Caco-2 (cell line): Measurements from ENCODE around the gene GPC5. TPM values are rescaled to one million over a fixed set of nuclear protein-coding genes. Genes with fewer than 3 reads are reported as not detected.

Experiments
- BruUV-seq: library from RNA; stranded (reverse); fragments of 400-500 nt; replicated peaks from 2 replicates; lab custom pipeline; 2021; lab: Mats Ljungman, UMichigan
- CTCF ChIA-PET: fragments of 300-600 bp; sonication (Branson Sonifier 250); formaldehyde crosslinking; loops from one replicate; lab custom pipeline; 2022; ENCODE audit warnings: antibody characterized with exemption; lab: Charles Lee
- POLR2A ChIA-PET: fragments of 300-600 bp; sonication (Branson Sonifier 250); formaldehyde crosslinking; loops from one replicate; lab custom pipeline; 2022; ENCODE audit warnings: antibody characterized with exemption; lab: Charles Lee
- DNase-seq, 2 experiments: peaks; one replicate each; pipeline versions ENCODE4 v3.0.0 to v3.0.0-alpha.2; 2020 to 2022
- H3K27me3 ChIP-seq: replicated peaks from 2 replicates; pipeline ENCODE4 v1.6.0; 2011; ENCODE audit warnings: low read length; ENCODE audit not compliant: control insufficient read depth, insufficient read depth
- H3K36me3 ChIP-seq: 2 replicates; pipeline ENCODE4 v1.5.1; 2011; ENCODE audit warnings: low read length; ENCODE audit not compliant: control insufficient read depth, insufficient read depth
- H3K4me1 ChIP-seq: fragments of 250-450 bp; sonication (Bioruptor Pico); 2 replicates; pipeline ENCODE4 v1.5.1; 2020; ENCODE audit warnings: mild to moderate bottlenecking
- H3K4me3 ChIP-seq: 2 replicates; pipeline ENCODE4 v1.5.1; 2011; ENCODE audit warnings: low read depth, mild to moderate bottlenecking, control low read depth, low read length
- H3K9me3 ChIP-seq: fragments of 250-450 bp; sonication (Bioruptor Pico); 2 replicates; pipeline ENCODE4 v1.5.1; 2020; ENCODE audit warnings: mild to moderate bottlenecking, moderate library complexity
- H3K27ac Mint-ChIP-seq: one replicate; pipeline ENCODE4 v1.8.0; 2022; ENCODE audit warnings: mixed read lengths; ENCODE audit not compliant: unreplicated experiment
- H3K27me3 Mint-ChIP-seq: one replicate; pipeline ENCODE4 v1.8.0; 2022; ENCODE audit warnings: mixed read lengths; ENCODE audit not compliant: insufficient read depth, unreplicated experiment
- H3K36me3 Mint-ChIP-seq: one replicate; pipeline ENCODE4 v1.8.0; 2022; ENCODE audit warnings: mild to moderate bottlenecking, mixed read lengths; ENCODE audit not compliant: insufficient read depth, unreplicated experiment
- H3K4me1 Mint-ChIP-seq: one replicate; pipeline ENCODE4 v1.8.0; 2022; ENCODE audit warnings: low read depth, mixed read lengths; ENCODE audit not compliant: unreplicated experiment
- H3K4me3 Mint-ChIP-seq: one replicate; pipeline ENCODE4 v1.8.0; 2022; ENCODE audit warnings: mild to moderate bottlenecking, moderate library complexity, mixed read lengths; ENCODE audit not compliant: unreplicated experiment
- H3K9me3 Mint-ChIP-seq: one replicate; pipeline ENCODE4 v1.8.0; 2022; ENCODE audit warnings: mixed read lengths; ENCODE audit not compliant: unreplicated experiment
- intact Hi-C: fragments of 100-400 bp; cut with micrococcal nuclease; formaldehyde crosslinking; loops from one replicate; pipeline ENCODE4 v1.10.0; 2022; ENCODE audit not compliant: unreplicated experiment
- total RNA-seq: library from RNA; stranded (reverse); gene quantifications from 2 replicates; pipeline ENCODE4 v1.2.3, GENCODE V29; 2022
- TF ChIP-seq, protein P1 (sequence below), 2 experiments: fragments of 200-600 bp in 1 of 2; IDR thresholded peaks; 1 replicate in 1 of 2; 2 replicates in 1 of 2; pipeline versions ENCODE4 v1.5.1 to v1.8.0; 2011 to 2022; ENCODE audit warnings: antibody characterized with exemption in 1 of 2, control low read depth in 1 of 2, inconsistent platforms in 1 of 2, low read depth in 1 of 2, low read length in 1 of 2, mild to moderate bottlenecking in 1 of 2, moderate library complexity in 1 of 2; ENCODE audit not compliant: insufficient read depth in 1 of 2, severe bottlenecking in 1 of 2, unreplicated experiment in 1 of 2

The GPC5 gene
- total RNA-seq, 1 experiment from 2014 or later: 4.1 TPM

DNA sequence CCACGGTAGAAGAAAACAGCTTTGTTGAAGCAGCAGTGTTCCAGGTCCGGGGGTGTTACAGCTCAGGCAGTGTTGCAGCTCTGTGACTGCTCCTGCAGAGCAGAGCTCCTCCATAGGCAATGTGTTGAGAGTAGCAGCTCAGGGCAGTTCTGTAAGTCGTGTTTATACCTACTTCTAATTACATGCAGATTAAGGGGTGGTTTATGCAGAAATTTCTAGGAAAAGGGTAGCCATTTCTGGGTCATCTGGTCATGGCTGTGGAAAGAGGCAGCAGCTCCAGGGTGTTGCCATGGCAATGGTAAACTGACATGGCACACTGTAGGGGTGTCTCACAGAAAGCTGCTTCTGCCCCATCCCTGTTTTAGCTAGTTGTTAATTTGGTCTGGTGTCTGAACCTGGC lies 316.4 kb downstream of the GPC5 start:
- Mint-ChIP-seq H3K4me3 (no peak overlapping the region), H3K4me1 (no peaks in the 10 kb centered on the region), H3K36me3 (no peaks in the 10 kb centered on the region), H3K27me3 (no peaks in the 10 kb centered on the region), H3K27ac (no peak overlapping the region), H3K9me3 (no peaks in the 10 kb centered on the region)
- Histone ChIP-seq H3K4me1 (peaks cover 3% of the 10 kb centered on the region; the same call in 1 of the 2 replicates), H3K36me3 (no peaks in the 10 kb centered on the region), H3K27me3 (no peaks in the 10 kb centered on the region), H3K9me3 (no peaks in the 10 kb centered on the region), H3K4me3 (no peak overlapping the region)
- POLR2A ChIA-PET: no interaction called here
- DNase-seq: no peak
- BruUV-seq: no TSS peak
- CTCF ChIA-PET: no interaction called here
- TF ChIP-seq, protein P1, sequence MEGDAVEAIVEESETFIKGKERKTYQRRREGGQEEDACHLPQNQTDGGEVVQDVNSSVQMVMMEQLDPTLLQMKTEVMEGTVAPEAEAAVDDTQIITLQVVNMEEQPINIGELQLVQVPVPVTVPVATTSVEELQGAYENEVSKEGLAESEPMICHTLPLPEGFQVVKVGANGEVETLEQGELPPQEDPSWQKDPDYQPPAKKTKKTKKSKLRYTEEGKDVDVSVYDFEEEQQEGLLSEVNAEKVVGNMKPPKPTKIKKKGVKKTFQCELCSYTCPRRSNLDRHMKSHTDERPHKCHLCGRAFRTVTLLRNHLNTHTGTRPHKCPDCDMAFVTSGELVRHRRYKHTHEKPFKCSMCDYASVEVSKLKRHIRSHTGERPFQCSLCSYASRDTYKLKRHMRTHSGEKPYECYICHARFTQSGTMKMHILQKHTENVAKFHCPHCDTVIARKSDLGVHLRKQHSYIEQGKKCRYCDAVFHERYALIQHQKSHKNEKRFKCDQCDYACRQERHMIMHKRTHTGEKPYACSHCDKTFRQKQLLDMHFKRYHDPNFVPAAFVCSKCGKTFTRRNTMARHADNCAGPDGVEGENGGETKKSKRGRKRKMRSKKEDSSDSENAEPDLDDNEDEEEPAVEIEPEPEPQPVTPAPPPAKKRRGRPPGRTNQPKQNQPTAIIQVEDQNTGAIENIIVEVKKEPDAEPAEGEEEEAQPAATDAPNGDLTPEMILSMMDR (IDR thresholded peaks at IDR 0.05; ENCODE audit: insufficient read depth in 1 of 2, low read depth in 1 of 2, low read length in 1 of 2, severe bottlenecking in 1 of 2, unreplicated experiment in 1 of 2): no peak
- intact Hi-C loops: no loop called here

DNA sequence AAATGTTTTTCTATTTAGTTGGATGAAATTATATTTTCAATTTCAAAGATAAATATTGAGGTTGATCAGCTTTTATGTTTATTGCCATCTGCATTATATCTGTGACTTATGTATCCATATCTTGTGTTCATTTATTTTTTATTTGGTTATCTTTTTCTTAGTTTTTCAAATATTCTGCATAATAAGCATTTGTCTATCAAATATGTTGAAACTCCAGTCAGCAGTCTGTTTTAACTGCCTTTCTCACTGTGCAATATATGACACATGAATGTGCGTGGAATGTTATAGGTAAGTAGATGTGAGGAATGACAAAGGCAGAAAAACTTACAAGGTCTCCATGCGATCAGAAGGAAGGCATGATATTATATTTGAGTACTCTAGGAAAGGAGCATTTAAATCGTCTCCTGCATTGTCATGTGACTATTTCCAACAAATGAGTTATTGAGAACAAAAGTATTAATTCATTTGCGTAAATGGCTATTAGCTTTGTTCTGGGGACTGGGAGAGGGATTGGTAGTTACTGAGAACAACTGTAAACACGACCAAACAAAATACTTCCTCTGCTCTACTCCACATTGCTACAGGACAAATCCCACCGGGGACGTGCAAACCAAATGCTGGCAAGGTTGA lies 318.1 kb downstream of the GPC5 start:
- Mint-ChIP-seq H3K27me3 (no peaks in the 10 kb centered on the region), H3K9me3 (no peaks in the 10 kb centered on the region), H3K27ac (no peak overlapping the region), H3K4me3 (no peak overlapping the region), H3K4me1 (peaks cover 13% of the 10 kb centered on the region), H3K36me3 (no peaks in the 10 kb centered on the region)
- Histone ChIP-seq H3K4me3 (no peak overlapping the region), H3K4me1 (peaks cover 3% of the 10 kb centered on the region; the same call in 1 of the 2 replicates), H3K36me3 (no peaks in the 10 kb centered on the region), H3K9me3 (no peaks in the 10 kb centered on the region), H3K27me3 (no peaks in the 10 kb centered on the region)
- CTCF ChIA-PET: no interaction called here
- intact Hi-C loops: no loop called here
- POLR2A ChIA-PET: no interaction called here
- no TSS peak for BruUV-seq
- no peak for DNase-seq
- TF ChIP-seq, protein P1 (IDR thresholded peaks at IDR 0.05; ENCODE audit: insufficient read depth in 1 of 2, low read depth in 1 of 2, low read length in 1 of 2, severe bottlenecking in 1 of 2, unreplicated experiment in 1 of 2): no peak

GRCh38 chr13:91719033-91719432 lies 320.6 kb downstream of the GPC5 start:
- Mint-ChIP-seq H3K4me1 (peaks cover 13% of the 10 kb centered on the region), H3K36me3 (no peaks in the 10 kb centered on the region), H3K4me3 (no peak overlapping the region), H3K27ac (no peak overlapping the region), H3K9me3 (no peaks in the 10 kb centered on the region), H3K27me3 (no peaks in the 10 kb centered on the region)
- TF ChIP-seq, protein P1 (IDR thresholded peaks at IDR 0.05; ENCODE audit: insufficient read depth in 1 of 2, low read depth in 1 of 2, low read length in 1 of 2, severe bottlenecking in 1 of 2, unreplicated experiment in 1 of 2): no peak
- POLR2A ChIA-PET: no interaction called here
- DNase-seq: no peak
- Histone ChIP-seq H3K4me1 (peaks cover 15% of the 10 kb centered on the region), H3K27me3 (no peaks in the 10 kb centered on the region), H3K36me3 (no peaks in the 10 kb centered on the region), H3K4me3 (no peak overlapping the region), H3K9me3 (no peaks in the 10 kb centered on the region)
- intact Hi-C loops: no loop called here
- CTCF ChIA-PET: no interaction called here
- no TSS peak for BruUV-seq
